Measurements from ENCODE around the gene DNHD1.

DNA sequence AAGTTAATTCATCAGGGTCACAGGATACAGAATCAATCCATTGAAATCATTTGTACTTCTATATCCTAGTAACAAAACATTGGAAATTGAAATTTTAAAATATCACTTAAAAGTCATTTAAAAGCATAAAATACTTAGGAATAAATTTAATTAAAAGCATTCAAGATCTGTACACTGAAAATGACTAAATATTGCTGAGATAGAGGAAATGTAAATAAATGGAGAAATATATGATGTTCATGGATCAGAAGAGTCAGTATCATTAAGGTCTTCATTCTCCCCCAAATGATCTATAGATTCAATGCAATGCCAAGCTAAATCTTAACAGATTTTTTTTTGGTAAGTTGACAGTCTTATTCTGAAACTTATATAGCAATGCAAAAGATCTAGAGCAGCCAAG lies 56.6 kb downstream of the DNHD1 start:
- TF ChIP-seq POLR2A (IDR thresholded peaks at IDR 0.05; ENCODE audit: low read depth, low read length) (no peak), TAF1 (IDR thresholded peaks at IDR 0.05; ENCODE audit: borderline replicate concordance, low read depth, low read length) (no peak)

All from GM12892 (cell line).